HG02610 (cell line): ENCODE measurements around the gene NUMBL.

ENCODE experiments used
- ATAC-seq: cut with Tn5 transposase; IDR thresholded peaks from one replicate; pipeline ENCODE4 v1.9.1; 2021; ENCODE audit warnings: mild to moderate bottlenecking, moderate library complexity; ENCODE audit not compliant: unreplicated experiment

Gene NUMBL

DNA sequence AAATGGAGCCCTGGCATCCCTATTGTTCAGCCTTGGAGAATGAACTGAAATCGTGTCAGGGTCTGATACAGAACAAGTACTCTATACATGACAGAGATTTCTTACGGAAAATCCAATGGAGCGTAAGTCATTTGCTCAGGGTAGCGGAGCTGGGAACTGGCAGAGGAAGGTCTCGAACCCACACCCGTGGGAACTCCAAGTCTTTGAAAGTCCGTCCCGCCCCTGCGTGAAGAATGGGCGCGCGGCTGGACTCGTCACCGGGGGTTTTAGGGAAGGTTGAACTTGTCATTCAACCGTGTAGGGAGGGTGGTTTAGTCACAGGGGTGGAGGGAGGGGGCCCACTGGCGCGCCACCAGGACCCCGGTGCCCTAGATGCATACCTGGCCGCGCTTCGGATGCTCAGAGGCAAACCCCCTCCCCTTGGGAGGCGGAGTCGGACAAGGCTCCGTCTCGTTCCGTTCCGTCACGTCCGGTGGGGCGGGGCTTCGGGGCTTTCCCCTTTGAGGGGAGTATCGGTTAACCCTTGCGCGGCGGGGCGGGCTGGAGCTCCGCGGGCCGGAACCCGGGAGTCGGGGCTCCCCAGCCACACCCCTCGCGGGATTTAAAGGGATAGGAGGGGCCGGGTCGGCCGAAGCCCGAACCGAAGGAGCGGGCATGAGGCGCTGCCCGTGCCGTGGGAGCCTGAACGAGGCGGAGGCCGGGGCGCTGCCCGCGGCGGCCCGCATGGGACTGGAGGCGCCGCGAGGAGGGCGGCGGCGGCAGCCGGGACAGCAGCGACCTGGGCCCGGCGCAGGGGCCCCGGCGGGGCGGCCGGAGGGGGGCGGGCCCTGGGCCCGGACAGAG lies 26.3 kb upstream of the NUMBL start, which contains the start of the genes COQ8B and ITPKC:
COQ8B (minus strand) TSS at position 405 of the 843 bp plus-strand sequence. CDS start 2,254 bp downstream, outside the sequence.
ITPKC (plus strand) TSS at position 631 of the 843 bp plus-strand sequence; CDS start at position 655, 24 bp downstream.
- peak; percentile 61 for ATAC-seq

DNA sequence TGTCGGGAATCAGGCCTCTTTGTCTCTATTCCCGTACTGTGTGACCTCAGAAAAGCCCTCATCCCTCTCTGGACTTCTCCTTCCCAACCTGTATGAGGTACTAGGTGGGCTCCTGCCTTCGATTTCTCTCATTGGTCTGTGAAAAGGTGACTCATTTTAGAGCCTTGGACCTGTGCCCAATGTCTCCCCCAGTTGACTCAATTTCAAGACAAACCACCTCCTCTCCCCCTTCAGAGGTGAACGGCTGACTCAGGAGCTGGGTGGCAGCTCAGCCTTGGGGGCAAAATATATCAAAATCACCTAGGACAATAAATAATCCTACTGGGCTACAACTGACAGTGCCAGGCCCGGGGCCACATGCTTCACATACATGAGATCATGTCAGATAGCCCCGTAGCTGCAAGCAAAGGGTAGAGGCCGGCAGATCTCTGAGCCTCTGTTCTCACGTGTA lies 25.6 kb upstream of the NUMBL start:
- no peak for ATAC-seq

DNA sequence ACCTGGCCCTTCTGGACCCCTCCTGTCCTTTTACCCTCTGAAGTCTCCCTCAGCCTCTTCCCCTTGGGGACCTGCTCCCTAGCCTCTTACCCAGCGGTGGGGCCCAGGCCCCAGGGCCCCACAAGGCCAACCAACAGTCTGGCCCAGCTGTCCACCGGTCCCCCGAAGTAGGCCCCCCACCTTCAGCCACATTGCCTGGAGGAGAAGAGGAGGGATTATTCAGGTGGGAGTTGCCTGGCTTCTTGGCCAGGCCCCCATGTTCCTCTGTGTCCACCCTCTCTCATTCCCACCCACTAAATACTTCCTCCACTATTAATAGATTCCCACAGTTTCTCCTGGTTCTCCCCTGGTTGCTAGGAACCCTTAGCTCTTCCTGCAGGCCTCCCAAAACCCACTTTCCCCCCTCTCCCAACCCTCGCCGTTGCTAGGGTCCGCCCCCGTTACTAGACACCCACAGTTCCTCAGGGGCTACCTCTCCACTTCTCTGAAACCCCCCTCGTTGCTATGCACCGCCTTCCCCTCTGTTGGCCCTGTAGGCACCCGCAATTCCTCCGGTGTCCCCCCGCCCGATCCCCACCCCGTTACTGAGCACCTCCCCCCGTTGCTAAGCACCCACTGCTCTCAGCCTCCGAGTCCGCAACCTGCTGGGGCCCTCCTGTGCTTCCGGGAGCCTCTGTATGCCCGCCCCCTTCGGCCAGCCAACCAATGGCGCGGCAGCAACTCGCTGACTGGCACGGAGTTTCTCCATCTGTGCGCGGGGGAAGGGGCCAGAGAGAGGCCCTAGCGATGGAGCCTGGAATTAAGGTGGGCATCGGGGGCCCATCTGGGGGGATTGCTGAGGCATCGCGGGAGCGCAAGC lies 24.2 kb upstream of the NUMBL start:
- ATAC-seq: peak; percentile 57

DNA sequence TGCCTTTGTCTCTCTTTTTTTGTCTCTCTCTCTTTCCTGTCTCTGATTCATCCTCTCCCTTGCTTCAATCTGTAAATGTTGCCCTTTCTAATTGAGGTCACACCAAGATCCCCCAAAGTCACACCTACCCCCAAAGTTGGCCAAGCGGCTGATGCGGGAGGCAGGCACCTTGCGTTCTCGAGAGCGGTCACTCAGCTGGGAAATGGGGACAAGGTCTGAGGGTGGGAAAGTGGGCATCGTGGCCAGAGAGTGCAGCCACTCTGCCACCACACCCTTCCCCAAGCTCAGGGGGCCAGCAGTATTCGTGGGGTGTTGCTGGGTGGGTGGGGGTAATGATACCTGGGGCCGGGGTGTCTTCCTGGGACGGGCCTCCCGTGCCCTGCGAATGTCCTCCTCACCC lies 23.5 kb upstream of the NUMBL start:
- ATAC-seq: no peak

DNA sequence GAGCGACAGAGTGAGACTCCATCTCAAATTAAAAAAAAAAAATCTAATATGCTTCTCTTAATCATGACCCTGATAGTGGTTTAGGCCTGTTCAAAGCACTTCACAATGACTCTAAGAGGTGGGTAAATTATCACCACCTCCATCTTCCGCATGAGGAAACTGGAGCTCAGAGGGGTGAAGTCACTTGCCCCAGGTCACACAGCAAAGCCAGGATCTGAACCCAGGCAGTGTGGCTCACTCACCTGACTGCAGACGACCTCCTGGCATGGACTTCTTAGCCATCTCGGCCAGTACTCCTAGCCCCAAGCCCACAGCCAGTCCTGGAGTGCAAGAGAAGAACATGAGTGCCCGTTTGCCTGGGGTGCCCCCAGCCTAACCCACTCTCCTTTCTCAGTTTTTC lies 19.4 kb upstream of the NUMBL start:
- no peak for ATAC-seq

DNA sequence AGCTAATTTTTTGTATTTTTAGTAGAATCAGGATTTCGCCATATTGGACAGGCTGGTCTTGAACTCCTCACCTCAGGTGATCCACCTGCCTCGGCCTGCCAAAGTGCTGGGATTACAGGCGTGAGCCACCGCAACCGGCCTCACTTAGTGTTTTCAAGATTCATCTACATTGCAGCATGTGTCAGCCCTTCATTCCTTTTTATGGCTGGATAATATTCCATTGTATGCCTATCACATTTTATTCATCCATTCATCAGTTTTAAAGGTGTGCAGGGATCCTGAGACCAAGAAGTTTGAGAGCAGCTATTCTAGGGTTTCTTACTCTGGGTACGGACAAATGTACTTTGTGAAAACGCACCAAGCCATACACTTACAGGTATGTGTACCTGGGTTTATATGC lies 17.2 kb upstream of the NUMBL start:
- ATAC-seq: no peak

DNA sequence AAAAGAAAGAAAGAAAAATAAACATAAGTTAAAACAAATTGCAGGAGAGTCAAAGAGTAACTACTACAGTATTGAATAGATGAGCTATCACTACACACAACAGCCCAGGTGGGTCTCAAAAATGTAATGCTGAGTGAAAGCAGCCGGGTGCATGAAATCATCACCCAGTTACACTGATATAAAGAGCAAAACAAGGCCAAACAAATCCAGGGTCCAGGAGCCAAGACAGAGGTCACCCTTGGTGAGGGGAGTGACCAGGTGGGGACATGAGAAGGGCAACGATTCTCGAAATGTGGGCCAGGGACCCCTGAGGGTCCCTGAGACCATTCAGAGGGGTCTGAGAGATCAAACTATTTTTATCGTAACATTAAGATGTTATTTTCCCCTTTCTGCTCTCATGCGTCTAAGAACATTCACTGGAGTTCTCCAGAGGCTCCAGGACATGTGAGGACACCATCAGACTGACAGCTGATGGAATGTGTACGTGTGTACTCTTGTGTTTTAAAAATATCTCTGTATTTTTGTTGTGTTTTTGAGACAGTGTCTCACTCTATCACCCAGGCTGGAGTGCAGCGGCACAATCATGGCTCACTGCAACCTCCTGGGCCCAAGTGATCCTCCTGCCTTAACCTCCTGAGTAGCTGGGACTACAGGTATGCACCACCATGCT lies 15.6 kb upstream of the NUMBL start:
- ATAC-seq: no peak

DNA sequence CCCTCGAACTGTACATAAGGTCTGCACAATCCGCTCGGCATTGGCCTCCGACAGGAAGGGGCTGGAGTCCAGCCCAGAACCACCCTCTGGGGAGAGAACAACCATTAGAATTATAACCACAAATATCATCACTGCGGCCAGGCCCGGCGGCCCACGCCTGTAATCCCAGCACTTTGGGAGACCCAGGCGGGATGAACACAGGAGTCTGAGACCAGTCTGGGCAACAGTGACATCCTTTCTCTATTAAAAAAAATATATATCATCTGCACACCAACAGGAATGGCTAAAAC lies 14.9 kb upstream of the NUMBL start:
- no peak for ATAC-seq

DNA sequence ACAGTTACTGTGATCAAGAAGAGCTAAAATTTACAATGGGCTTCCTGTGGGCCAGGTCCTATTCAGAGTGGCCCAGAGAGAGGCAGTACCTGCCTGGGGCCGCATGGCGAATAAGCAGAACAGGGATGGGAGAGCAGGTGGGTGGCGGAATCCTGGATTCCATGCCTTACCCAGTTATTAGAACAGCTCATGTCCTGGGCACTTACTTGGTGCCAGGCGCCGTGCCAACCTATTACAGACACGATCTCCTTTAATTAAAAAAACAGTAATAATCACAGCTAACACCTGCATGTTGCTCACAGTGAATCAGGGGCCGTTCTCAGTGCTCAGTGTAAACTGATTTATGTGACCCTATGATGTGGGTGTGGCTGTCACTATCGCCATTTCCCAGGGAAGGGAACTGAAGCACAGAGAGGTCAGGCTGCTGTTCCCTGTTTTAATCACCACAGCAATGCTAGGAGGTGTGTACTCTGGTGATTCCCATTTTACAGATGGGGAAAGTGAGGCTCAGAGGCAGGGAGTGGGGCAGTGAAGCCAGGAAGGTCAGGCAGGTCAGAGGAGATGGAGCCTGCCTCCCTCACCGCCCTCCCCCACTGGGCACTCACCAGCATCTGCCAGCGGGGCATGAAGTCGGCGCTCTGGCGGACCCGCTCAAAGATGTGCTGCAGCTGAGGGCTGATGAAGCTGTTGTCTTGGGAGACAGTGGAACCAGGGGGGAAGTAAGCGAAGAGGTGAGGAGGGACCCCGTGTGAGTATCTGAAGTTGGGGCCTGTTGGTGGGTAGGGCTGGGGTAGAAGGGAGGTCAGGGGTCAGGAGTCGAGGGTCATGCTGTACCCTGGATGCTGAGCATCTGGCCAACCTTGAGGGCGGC lies 14.3 kb upstream of the NUMBL start:
- ATAC-seq: no peak

DNA sequence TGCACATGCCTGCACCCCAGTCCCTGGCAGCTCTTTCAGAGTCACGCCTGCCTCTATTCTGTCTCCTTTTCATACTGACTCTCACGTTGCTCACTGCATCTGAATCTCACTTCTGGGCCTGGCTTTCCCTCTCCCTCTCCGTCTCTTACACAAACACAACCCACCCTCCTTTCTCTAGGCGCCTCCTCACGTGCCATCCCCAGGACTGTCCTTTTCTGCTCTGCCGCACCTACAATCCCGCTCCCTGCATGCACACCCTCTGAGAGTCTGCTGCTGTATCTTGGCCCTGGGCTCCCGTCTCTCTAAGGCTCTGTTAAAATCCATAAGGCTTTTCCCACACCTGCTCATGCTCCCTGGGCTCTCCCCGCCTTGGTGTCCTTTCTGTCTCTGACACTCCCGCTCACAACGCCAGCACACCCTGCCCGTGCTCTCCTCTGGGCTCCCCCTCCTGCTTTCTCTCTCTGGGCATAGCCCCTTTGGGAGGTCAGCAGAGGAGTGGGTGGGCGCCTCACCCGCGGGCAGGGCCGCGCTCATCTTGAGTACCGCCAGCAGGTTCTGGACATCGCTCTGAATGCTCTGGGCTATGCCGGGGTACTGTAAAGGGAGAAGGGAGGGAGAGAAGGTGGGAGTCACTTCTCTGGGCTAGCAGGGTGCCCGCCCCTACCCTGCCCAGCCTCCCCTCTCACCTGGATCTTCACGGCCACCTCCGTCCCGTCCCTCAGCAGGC lies 12.7 kb upstream of the NUMBL start:
- ATAC-seq: no peak

DNA sequence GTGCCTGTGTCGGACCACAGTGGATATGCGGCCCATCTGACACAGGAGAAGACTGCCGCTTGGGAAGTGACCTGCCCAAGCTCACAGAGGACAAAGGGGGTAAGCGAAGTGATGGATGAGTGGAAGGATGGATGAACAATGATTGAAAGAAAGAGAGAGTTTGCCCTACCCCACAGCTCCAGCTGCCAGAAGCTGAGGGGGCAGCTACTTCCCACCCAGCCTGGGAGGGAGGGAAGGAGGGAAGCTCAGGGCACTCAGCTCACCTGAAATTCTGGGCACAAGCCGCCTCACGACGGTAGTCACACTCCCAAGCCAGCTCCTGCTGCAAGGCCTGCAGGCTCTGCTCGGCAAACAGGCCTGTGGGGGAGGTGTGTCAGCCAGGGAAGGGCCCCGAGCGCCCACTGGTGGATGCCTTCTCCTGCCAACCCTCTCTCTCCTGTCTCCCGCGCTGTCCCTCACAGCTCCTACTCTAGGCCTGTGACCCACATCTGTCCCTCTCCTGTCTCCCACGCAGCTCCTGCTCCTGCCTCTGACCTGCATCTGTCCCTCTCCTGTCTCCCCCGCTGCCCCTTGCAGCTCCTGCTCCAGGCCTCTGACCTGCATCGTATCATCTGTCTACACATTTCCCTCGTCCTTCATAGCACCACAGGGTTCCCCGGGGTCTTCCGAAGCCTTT lies 12.0 kb upstream of the NUMBL start:
- no peak for ATAC-seq

DNA sequence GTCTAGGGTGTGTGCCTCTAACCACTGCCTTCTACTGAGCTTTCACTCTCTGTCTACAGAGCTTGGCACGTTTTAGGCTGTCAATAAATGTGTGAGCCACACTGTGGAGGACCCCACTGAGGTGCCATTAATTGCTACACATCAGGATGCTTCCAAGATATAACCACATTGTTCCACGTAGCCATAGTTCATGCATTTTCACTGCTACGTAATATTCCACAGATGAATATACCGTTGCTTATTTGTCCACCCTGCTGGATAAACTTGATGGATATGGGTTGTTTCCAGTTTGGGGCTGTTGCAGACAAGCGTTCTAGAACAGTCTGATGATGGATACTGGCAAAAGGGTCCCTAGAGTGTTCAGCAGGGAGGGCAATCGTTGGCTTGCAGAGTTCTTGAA lies 11.3 kb upstream of the NUMBL start:
- ATAC-seq: no peak

DNA sequence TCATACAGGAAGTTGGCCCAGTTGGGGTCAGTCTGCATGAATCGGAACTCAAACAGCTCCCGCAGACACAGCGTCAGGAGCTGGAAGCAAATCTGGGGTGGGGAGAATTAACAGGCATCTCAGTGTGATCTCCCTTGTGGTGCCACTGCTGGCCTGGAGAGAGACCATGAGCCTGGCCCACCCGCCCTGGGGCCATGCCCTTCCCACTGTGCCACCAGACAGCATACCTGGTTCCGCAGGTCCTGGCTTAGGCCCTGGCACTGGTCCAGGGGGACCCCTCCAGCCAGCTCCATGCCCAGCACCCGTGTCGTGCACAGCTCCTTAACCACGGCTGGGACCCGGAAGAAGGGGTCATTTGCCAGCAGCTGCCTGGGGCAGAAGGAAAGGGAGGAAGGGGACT lies 9.6 kb upstream of the NUMBL start:
- no peak for ATAC-seq

DNA sequence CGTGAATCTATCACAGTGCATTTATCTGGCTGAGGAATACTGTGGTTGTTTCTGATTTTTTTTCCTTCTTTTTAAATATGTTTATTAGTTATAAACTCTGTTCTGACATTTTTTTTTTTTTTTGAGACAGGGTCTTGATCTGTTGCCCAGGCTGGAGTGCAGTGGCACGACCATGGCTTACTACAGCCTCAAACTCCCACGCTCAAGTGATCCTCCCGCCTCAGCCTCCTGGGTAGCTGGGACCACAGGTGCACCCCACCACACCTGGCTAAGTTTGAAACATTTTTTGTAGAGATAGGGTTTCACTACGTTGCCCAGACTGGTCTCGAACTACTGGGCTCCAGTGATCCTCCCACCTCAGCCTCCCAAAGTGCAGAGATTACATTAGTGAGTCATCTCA lies 6.6 kb upstream of the NUMBL start:
- no peak for ATAC-seq

DNA sequence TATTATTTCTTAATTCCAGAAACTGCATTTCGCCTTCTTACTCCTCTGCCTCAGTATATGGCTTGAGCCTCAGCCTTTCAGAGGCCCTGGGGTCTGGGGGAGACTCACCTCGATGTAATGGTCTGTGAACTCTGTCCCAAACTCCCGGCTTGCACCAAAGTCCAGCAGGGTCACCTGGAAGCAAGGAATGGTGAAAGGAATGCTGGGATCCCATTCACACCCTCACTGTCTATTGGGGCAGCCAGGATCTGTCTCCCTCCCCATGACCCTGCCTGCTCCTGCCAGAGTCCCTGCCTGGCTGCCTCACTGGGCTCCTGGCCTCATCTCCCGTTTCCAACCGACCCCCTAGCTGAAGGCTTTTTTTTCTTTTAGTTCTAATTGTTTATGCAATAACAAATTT lies 5.4 kb upstream of the NUMBL start:
- ATAC-seq: no peak

DNA sequence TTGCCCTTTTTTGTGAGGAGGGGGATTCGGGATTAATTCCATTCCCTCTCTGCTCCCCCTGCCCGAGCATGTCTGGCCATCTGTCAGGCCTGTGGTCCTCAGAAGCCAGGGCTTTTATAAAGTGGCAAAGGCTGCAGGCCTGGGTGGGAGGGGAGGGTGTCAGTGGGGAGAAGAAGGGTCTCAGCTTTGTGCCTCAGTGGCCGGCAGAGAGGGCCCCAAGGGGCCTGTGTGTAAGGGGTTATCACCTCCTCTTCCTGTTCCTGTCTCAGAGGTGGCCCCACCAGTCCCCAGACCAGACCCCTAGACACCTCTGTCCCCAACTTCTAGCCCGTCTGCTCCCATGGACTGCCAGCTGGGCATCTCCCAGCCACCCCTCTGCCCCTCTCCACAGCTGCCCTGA lies 3.4 kb upstream of the NUMBL start:
- ATAC-seq: no peak

DNA sequence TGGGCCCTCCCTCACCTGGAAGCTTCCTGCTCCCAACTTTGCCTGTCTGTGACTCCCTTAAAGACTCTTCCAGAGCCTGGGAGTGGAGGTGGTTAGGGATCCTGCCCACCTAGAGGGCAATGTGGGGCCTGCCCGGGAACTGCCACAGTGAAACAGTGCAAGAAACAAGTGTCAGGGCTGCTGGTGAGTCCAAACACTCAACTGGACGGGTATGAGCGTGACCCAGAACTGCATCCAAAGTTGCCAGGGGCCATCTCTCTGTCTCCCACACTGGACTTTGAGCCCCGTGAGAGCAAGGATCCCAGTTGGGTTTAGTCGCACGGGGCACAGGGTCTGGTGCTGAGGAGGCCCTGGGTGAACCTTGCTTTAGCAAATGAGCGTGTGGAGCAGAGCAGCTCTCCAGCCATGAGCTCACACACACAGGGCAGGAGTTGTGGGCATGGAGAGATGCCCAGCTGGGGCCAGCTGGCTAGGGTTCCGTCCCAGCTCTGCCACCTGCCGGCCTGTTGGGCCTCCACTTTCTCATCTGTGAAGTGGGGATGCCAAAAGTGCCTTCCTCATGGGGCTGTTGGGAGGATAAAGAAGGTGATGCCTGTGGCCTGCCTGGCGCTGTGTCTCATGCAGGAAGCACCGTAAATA lies 2.8 kb upstream of the NUMBL start:
- no peak for ATAC-seq

DNA sequence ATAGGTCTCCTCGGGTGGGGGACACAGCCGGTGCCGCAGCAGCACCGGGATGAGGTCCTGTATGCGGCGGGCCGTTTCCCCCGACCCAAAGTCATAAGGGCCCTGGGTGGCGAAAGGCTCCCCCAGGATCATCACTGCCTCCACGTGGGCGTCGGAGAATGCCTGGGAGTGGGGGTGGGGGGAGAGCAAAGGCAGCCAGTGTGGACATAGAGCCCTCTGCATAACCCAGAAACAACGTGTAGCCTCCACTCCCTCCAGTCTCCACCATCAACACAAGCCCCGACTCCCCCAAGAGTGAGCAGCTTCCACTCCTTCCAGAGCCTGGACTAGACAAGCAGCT lies 1.7 kb upstream of the NUMBL start:
- no peak for ATAC-seq
